Heart left ventricle (tissue), 13 donors: Measurements from ENCODE around the gene SCCPDH.

Experiments used
- POLR2A ChIP-seq, 2 donors: fragments of 450-650 bp; IDR thresholded peaks; one replicate each; pipeline ENCODE4 v1.6.1; 2017; ENCODE audit warnings: antibody characterized with exemption in 2 of 2, mild to moderate bottlenecking in 2 of 2, moderate library complexity in 2 of 2
- TF ChIP-seq, protein P1 (sequence below), 12 donors: fragments of 200-600 bp; sonication (generic) in 4 of 12; IDR thresholded peaks; one replicate each; pipeline versions ENCODE4 v1.5.0 to v1.8.0; 2018 to 2022; ENCODE audit warnings: antibody characterized with exemption in 12 of 12, mild to moderate bottlenecking in 5 of 12
- donor health status: ischemic (EF 13 %, LVEDD 7.1; RV severe dilation, severe dysfunction).
- donor health status: DM: no; HTN: yes; CAD: no.
- donor health status: DM: no; HTN: no; CAD: no.
- donor health status: ischemic (EF 25% LVEDD 6.9; RV normal size, moderate dysfunction).
- donor health status: ischemic (EF 25% LVEDD 5.7; RV mildly dilated, moderate dysfunction).
- donor health status: ischemic (EF 35%, LVEDD 5.7; RV mildly dilated, moderate dysfunction).
- donor health status: nonischemic (EF 11% LVEDD 7.7; RV severe dilation, severe dysfunction).
- donor health status: DM: yes; HTN: yes; CAD: no.
- donor health status: PGD.
- donor health status: ischemic (EF 29% LVEDD 5.4; RV normal size, mild dysfunction).
- donor health status: nonischemic (EF 23%, LVEDD 6.1; RV moderate dilation, normal function).

DNA sequence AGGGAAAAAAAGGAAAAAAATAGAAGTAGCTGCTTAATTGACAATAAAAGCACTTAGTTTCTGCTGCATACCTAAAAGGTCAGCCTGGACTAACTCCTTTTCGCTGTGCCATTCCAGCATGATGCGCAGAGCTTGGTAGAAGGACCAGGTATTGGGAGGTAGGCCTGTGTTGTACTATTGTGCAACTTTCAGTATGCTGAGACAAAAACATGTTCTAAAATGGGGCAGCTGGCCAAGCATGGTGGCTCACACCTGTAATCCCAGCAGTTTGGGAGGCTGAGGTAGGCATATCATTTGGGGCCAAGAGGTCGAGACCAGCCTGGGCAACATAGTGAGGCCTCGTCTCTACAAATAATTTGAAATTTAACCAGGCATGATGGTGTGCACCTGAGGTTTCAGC, 15.0 kb upstream of the SCCPDH start:
- TF ChIP-seq, protein P1, sequence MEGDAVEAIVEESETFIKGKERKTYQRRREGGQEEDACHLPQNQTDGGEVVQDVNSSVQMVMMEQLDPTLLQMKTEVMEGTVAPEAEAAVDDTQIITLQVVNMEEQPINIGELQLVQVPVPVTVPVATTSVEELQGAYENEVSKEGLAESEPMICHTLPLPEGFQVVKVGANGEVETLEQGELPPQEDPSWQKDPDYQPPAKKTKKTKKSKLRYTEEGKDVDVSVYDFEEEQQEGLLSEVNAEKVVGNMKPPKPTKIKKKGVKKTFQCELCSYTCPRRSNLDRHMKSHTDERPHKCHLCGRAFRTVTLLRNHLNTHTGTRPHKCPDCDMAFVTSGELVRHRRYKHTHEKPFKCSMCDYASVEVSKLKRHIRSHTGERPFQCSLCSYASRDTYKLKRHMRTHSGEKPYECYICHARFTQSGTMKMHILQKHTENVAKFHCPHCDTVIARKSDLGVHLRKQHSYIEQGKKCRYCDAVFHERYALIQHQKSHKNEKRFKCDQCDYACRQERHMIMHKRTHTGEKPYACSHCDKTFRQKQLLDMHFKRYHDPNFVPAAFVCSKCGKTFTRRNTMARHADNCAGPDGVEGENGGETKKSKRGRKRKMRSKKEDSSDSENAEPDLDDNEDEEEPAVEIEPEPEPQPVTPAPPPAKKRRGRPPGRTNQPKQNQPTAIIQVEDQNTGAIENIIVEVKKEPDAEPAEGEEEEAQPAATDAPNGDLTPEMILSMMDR (IDR thresholded peaks at IDR 0.05) = no peak
- no peak for TF ChIP-seq POLR2A (IDR thresholded peaks at IDR 0.05)
